ENCODE measurements around the gene PLA2G4B. TPM values are rescaled to one million over a fixed set of nuclear protein-coding genes. Genes with fewer than 3 reads are reported as not detected.

The PLA2G4B gene
- total RNA-seq, 1 experiment from 2014 or later, result 3.7 TPM

DNA sequence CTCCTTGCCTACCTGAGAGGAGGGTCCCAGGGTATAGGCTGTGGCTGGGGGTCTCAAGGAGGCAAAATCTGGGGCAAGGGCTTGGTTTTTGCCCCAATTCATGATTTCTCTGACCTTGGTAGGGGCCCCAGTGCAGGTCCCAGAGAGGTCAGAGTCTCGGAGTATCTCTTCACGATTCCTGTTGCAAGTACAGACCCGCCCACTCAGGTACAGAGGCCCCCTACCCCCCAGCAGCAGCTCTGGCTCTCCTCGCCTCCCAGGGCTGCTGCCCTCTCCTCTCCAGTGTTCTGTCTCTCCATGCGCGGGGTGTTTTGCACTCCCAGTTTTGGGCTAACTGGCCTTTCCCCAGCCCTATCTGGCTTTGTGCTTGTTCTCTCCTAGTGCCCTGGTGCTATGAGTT, 16.2 kb upstream of the PLA2G4B start:
- Histone ChIP-seq H3K79me2 (ENCODE audit: insufficient read depth, low read length) (no peaks in the 10 kb centered on the region), H4K20me1 (ENCODE audit: control insufficient read depth, insufficient read depth, insufficient read length) (no peaks in the 10 kb centered on the region), H3K23me2 (ENCODE audit: insufficient read length, low read depth, low read length, poor library complexity, severe bottlenecking) (peaks cover 3% of the 10 kb centered on the region), H3T11ph (ENCODE audit: low read length) (no peak overlapping the region), H2BK120ac (ENCODE audit: low read depth, low read length, poor library complexity, severe bottlenecking) (no peak overlapping the region), H2AK5ac (ENCODE audit: insufficient read length, low read length) (no peak overlapping the region), H4K91ac (ENCODE audit: insufficient read length, low read depth, low read length) (no peak overlapping the region), H3K27me3 (ENCODE audit: insufficient read depth, low read length) (no peaks in the 10 kb centered on the region), H3K9ac (ENCODE audit: extremely low read depth, insufficient read length, low read length) (no peak overlapping the region), H3K9me3 (ENCODE audit: control insufficient read depth, low read depth, low read length) (no peaks in the 10 kb centered on the region), H3K27ac (ENCODE audit: insufficient read length, low read depth, low read length) (no peak overlapping the region), H2AFZ (ENCODE audit: low read length) (no peak overlapping the region), H4K8ac (replicated peaks; ENCODE audit: insufficient read length, low read depth, low read length) (no peak overlapping the region), H3K56ac (ENCODE audit: insufficient read length, low read depth, low read length) (no peak overlapping the region), H3K4ac (ENCODE audit: low read depth, low read length) (no peak overlapping the region), H2BK20ac (ENCODE audit: low read depth, low read length, poor library complexity, severe bottlenecking) (no peak overlapping the region), H2BK12ac (ENCODE audit: insufficient read length, low read depth, low read length) (no peak overlapping the region), H3K4me2 (ENCODE audit: insufficient read depth, insufficient read length, low read length) (no peak overlapping the region), H2BK5ac (ENCODE audit: insufficient read length, low read length) (no peak overlapping the region), H2BK15ac (ENCODE audit: low read depth, low read length) (no peak overlapping the region), H4K5ac (ENCODE audit: insufficient read length, low read depth, low read length) (no peak overlapping the region), H3K18ac (ENCODE audit: insufficient read length, low read depth, low read length) (no peak overlapping the region), H3K79me1 (ENCODE audit: insufficient read depth, low read depth, low read length, poor library complexity, severe bottlenecking) (no peaks in the 10 kb centered on the region), H3K14ac (ENCODE audit: insufficient read depth, low read length) (no peak overlapping the region), H3K23ac (ENCODE audit: insufficient read length, low read depth, low read length) (no peak overlapping the region), H3K4me1 (ENCODE audit: insufficient read depth, low read length) (no peaks in the 10 kb centered on the region)
- Mint-ChIP-seq H3K4me1 (peaks cover 4 to 12% of the 10 kb centered on the region in 2 experiments; a peak in 3 of 4 replicates), H3K36me3 (ENCODE audit: insufficient read depth in 1 of 3, low read depth in 3 of 3) (peaks cover 3 to 12% (median 4%) of the 10 kb centered on the region in 3 experiments; a peak in 5 of 7 replicates), H3K9me3 (no peaks in the 10 kb centered on the region), H3K27me3 (ENCODE audit: low read depth) (no peaks in the 10 kb centered on the region), H3K27ac (peak overlapping the region in 1 of 3 experiments; percentile 88; a peak in 1 of 7 replicates), H3K4me3 (no peak overlapping the region)
- TF ChIP-seq, protein P1, sequence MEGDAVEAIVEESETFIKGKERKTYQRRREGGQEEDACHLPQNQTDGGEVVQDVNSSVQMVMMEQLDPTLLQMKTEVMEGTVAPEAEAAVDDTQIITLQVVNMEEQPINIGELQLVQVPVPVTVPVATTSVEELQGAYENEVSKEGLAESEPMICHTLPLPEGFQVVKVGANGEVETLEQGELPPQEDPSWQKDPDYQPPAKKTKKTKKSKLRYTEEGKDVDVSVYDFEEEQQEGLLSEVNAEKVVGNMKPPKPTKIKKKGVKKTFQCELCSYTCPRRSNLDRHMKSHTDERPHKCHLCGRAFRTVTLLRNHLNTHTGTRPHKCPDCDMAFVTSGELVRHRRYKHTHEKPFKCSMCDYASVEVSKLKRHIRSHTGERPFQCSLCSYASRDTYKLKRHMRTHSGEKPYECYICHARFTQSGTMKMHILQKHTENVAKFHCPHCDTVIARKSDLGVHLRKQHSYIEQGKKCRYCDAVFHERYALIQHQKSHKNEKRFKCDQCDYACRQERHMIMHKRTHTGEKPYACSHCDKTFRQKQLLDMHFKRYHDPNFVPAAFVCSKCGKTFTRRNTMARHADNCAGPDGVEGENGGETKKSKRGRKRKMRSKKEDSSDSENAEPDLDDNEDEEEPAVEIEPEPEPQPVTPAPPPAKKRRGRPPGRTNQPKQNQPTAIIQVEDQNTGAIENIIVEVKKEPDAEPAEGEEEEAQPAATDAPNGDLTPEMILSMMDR (conservative IDR thresholded peaks at IDR 0.05), result no peak
- DNase-seq, result no peak
- WGBS (ENCODE audit: extremely low coverage, insufficient read length, low lambda C conversion rate), result no CpG with 5 or more reads among the region's 6 CpGs
